Measurements from ENCODE around the gene NAT10. TPM values are rescaled to one million over a fixed set of nuclear protein-coding genes. Genes with fewer than 3 reads are reported as not detected.

Gene NAT10
- 23.5 TPM for total RNA-seq

GRCh38 chr11:34105079-34105956, at the start of gene NAT10:
Gene NAT10, plus strand, starts transcription at chr11:34105629. Its CDS starts 2,597 bp downstream, at chr11:34108226.

Small RNA genes lying within 50 kb of the gene (small RNA-seq; reads per million reads assigned to genes)
- gene RF00019 (ENCODE audit: low replicate concordance): not detected

Other genes starting within 250 kb of the NAT10 start
- 12.2 TPM for gene LMO2, start 213.6 kb upstream of the NAT10 start, total RNA-seq
- 360 TPM for gene CAPRIN1, start 53.9 kb upstream of the NAT10 start, total RNA-seq

Data from parietal lobe (tissue), 2 donors.